Measurements from ENCODE around the gene CEP83.
"Not testable (repeated sequence)": the region's sequence is repeated elsewhere in the genome, so short reads cannot be mapped to it uniquely, and the experiment has no call there.

DNA sequence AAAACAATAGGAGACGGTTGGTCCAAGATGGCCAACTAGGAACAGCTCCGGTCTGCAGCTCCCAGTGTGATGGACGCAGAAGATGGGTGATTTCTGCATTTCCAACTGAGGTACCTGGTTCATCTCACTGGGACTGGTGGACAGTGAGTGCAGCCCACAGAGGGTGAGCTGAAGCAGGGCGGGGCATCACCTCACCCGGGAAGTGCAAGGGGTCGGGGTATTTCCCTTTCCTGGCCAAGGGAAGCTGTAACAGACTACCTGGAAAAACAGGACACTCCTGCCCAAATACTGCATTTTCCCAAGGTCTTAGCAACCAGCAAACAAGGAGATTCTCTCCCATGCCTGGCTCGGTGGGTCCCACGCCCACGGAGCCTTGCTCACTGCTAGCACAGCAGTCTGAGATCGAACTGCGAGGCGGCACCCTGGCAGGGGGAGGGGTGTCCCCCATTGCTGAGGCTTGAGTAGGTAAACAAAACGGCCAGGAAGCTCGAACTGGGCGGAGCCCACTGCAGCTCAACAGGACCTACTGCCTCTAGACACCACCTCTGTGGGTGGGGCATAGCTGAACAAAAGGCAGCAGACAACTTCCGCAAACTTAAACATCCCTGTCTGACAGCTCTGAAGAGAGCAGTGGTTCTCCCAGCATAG, 70.1 kb downstream of the CEP83 start:
- not testable (repeated sequence) for TF ChIP-seq POLR2A (IDR thresholded peaks at IDR 0.05); CTCF (IDR thresholded peaks at IDR 0.05 in 8 of 11, conservative IDR thresholded peaks at IDR 0.05 in 3 of 11); POLR2AphosphoS5 (IDR thresholded peaks at IDR 0.05)

Data from spleen (tissue), 7 donors.